Esophagus muscularis mucosa (tissue), 4 donors: Measurements from ENCODE around the gene KBTBD13. TPM values are rescaled to one million over a fixed set of nuclear protein-coding genes. Genes with fewer than 3 reads are reported as not detected.

ENCODE experiments used
- DNase-seq: peaks from one replicate; pipeline ENCODE4 v3.0.0-alpha.2; 2017; ENCODE audit errors: extremely low spot score
- H3K27ac ChIP-seq, 4 donors: fragments of 200-600 bp; sonication (generic); replicated peaks in 1 of 4; 1 replicate in 3 of 4; 2 replicates in 1 of 4; pipeline ENCODE4 v1.5.1; 2016 to 2019; ENCODE audit warnings: mild to moderate bottlenecking in 1 of 4
- H3K27me3 ChIP-seq, 4 donors: fragments of 200-600 bp; sonication (generic); one replicate each; pipeline versions ENCODE4 v1.5.1 to v1.6.0; 2016 to 2019
- H3K36me3 ChIP-seq, 4 donors: fragments of 200-600 bp; sonication (generic); one replicate each; pipeline ENCODE4 v1.5.1; 2016 to 2019
- H3K4me1 ChIP-seq, 4 donors: fragments of 200-600 bp; sonication (generic); one replicate each; pipeline ENCODE4 v1.5.1; 2016 to 2019
- H3K4me3 ChIP-seq, 4 donors: fragments of 200-600 bp; sonication (generic); 1 replicate in 2 of 4; 2 replicates in 2 of 4; pipeline ENCODE4 v1.5.1; 2016 to 2019; ENCODE audit warnings: mild to moderate bottlenecking in 4 of 4, moderate library complexity in 1 of 4
- H3K9me3 ChIP-seq, 4 donors: fragments of 200-600 bp; sonication (generic); 1 replicate in 3 of 4; 2 replicates in 1 of 4; pipeline ENCODE4 v1.5.1; 2016 to 2019
- EP300 ChIP-seq: sonication (generic); formaldehyde crosslinking; IDR thresholded peaks from one replicate; pipeline ENCODE4 v1.6.1; 2017; ENCODE audit warnings: antibody characterized with exemption
- POLR2A ChIP-seq: fragments of 450-650 bp; IDR thresholded peaks from one replicate; pipeline ENCODE4 v1.6.1; 2017; ENCODE audit warnings: antibody characterized with exemption, moderate library complexity, mild to moderate bottlenecking, low read depth
- POLR2AphosphoS5 ChIP-seq, 2 donors: sonication (generic); formaldehyde crosslinking; IDR thresholded peaks; one replicate each; pipeline ENCODE4 v1.6.1; 2017; ENCODE audit warnings: antibody characterized with exemption in 2 of 2
- WGBS: methylation state at CpG from one replicate; pipeline ENCODE4 v1.1.5; 2018; 5-methylcytosine and 5-hydroxymethylcytosine counted together
- intact Hi-C: fragments of 100-400 bp; cut with DNase I; formaldehyde crosslinking; loops from one replicate; pipeline ENCODE4 v1.15.1; 2023
- total RNA-seq, 4 donors: library from RNA; depleted of rRNA; stranded (reverse); fragments of >200 nt; gene quantifications; one replicate each; pipeline versions ENCODE4 v1.1.0 to v1.2.1, GENCODE V29; 2016
- TF ChIP-seq, protein P1 (sequence below), 3 experiments: fragments of 200-600 bp in 2 of 3; fragments of 450-650 bp in 1 of 3; sonication (generic) in 2 of 3; IDR thresholded peaks; one replicate each; pipeline ENCODE4 v1.5.1; 2017 to 2019; ENCODE audit warnings: antibody characterized with exemption in 3 of 3, mild to moderate bottlenecking in 2 of 3, moderate library complexity in 1 of 3

Gene KBTBD13
- total RNA-seq, 4 donors from 2014 or later: 0.17 TPM; not detected in 3

DNA sequence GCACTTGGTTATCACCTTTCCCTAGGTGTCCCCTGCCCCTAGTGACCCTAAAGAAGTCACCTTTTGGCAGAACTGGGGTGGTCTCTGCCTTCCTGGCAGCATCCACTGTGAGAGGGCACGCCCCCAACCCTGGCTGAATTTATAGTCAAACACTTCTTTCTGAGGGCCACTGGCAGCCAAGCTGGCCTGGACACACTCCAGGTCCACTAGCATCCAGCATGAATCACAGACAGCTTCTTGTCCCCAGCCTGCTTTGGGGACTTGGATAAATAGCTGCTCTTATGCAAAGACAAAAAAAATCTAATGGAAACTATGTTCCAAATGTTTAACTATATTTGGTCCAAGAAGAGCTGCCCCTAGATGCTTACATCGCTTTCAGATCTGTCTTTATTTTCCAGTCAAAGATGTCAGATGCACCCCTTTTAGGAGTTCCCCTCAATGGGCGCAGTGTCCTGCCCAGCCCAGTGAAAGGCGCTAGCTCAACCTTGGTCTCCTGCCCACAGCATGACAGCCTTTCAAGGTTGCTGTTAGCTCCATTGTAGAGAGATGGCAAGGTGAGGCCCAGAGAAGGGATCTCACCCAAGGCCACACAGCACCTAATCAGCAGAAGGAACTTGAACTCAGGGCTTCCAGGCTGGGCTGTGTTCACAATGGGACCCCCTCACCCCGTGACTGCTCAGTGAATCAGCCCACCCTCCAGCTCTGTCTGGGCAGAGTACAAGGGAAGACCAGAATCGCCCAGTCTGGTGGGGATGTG lies 15.7 kb upstream of the KBTBD13 start:
- Histone ChIP-seq H3K36me3 (peaks cover 15 to 44% (median 26%) of the 10 kb centered on the region in 4 donors), H3K27me3 (no peaks in the 10 kb centered on the region), H3K4me3 (no peak overlapping the region), H3K9me3 (no peaks in the 10 kb centered on the region), H3K27ac (peak overlapping the region; percentile 95 to 98 (median 96)), H3K4me1 (peaks cover 48 to 100% (median 99%) of the 10 kb centered on the region in 4 donors)
- no peak for DNase-seq
- intact Hi-C loops: no loop called here
- WGBS: 79% methylated on average over 6 of the region's 6 CpGs
- no peak for TF ChIP-seq POLR2A
- TF ChIP-seq, protein P1, sequence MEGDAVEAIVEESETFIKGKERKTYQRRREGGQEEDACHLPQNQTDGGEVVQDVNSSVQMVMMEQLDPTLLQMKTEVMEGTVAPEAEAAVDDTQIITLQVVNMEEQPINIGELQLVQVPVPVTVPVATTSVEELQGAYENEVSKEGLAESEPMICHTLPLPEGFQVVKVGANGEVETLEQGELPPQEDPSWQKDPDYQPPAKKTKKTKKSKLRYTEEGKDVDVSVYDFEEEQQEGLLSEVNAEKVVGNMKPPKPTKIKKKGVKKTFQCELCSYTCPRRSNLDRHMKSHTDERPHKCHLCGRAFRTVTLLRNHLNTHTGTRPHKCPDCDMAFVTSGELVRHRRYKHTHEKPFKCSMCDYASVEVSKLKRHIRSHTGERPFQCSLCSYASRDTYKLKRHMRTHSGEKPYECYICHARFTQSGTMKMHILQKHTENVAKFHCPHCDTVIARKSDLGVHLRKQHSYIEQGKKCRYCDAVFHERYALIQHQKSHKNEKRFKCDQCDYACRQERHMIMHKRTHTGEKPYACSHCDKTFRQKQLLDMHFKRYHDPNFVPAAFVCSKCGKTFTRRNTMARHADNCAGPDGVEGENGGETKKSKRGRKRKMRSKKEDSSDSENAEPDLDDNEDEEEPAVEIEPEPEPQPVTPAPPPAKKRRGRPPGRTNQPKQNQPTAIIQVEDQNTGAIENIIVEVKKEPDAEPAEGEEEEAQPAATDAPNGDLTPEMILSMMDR (IDR thresholded peaks at IDR 0.05): no peak
- no peak for TF ChIP-seq EP300
- TF ChIP-seq POLR2AphosphoS5 (IDR thresholded peaks at IDR 0.05): peak; percentile 28 to 48

DNA sequence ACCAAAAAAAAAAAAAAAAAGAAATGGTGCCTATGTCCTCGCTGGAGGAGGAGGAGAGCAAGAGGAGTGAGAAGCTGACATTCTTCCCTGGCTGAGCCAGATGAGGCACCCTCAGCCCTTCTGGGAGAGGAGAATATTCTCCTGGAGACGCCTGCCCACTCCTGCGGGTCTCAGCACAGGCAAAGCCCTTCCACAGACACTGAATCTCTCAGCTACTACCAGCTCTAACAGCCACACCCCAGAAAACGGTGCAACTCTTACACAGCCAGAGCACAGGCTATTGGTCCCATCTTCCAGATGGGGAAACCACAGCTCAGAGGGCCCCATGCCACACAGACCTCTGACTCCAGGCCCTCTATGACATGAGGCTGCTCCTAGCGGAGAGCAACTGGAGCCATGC lies 14.5 kb upstream of the KBTBD13 start:
- TF ChIP-seq POLR2AphosphoS5 (IDR thresholded peaks at IDR 0.05) (no peak), EP300 (no peak), POLR2A (no peak)
- TF ChIP-seq, protein P1 (IDR thresholded peaks at IDR 0.05): no peak
- peaks cover 50 to 92% (median 89%) of the 10 kb centered on the region in 4 donors for H3K4me1 ChIP-seq
- H3K27ac ChIP-seq: peak overlapping the region; percentile 95 to 98 (median 96)
- peaks cover 15 to 31% (median 23%) of the 10 kb centered on the region in 4 donors for H3K36me3 ChIP-seq
- intact Hi-C loops: no loop called here
- H3K27me3 ChIP-seq: no peaks in the 10 kb centered on the region
- 86% methylated on average over 3 of the region's 5 CpGs for WGBS
- DNase-seq: no peak
- no peak overlapping the region for H3K4me3 ChIP-seq
- H3K9me3 ChIP-seq: no peaks in the 10 kb centered on the region

DNA sequence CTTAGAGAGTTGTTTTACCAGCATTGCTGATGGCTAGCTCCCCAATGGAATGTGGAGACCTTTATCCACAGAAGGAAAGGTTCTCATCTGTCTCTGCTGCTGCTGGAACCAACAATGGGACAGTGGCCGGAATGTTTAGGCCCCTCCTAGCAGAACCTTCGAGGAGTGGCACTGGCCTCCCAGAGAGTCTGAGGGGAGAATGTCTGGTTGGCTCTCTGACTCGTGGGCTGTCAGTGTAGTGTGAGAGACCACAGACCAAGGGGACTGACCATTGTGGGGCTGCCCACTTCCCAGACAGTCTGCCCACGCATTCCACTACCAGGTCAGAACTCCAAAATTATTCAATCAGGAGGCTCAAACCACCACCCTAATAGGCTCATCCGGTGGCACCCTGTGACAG lies 13.8 kb upstream of the KBTBD13 start:
- intact Hi-C loops: no loop called here
- 76% methylated on average over 4 of the region's 5 CpGs for WGBS
- TF ChIP-seq POLR2AphosphoS5 (IDR thresholded peaks at IDR 0.05) (no peak), EP300 (no peak), POLR2A (no peak)
- TF ChIP-seq, protein P1 (IDR thresholded peaks at IDR 0.05): no peak
- H3K27me3 ChIP-seq: no peaks in the 10 kb centered on the region
- H3K4me1 ChIP-seq: peaks cover 50 to 91% (median 86%) of the 10 kb centered on the region in 4 donors
- H3K36me3 ChIP-seq: peaks cover 12 to 25% (median 19%) of the 10 kb centered on the region in 4 donors
- DNase-seq: no peak
- no peaks in the 10 kb centered on the region for H3K9me3 ChIP-seq
- no peak overlapping the region for H3K4me3 ChIP-seq
- H3K27ac ChIP-seq: peak overlapping the region; percentile 95 to 98 (median 96)

DNA sequence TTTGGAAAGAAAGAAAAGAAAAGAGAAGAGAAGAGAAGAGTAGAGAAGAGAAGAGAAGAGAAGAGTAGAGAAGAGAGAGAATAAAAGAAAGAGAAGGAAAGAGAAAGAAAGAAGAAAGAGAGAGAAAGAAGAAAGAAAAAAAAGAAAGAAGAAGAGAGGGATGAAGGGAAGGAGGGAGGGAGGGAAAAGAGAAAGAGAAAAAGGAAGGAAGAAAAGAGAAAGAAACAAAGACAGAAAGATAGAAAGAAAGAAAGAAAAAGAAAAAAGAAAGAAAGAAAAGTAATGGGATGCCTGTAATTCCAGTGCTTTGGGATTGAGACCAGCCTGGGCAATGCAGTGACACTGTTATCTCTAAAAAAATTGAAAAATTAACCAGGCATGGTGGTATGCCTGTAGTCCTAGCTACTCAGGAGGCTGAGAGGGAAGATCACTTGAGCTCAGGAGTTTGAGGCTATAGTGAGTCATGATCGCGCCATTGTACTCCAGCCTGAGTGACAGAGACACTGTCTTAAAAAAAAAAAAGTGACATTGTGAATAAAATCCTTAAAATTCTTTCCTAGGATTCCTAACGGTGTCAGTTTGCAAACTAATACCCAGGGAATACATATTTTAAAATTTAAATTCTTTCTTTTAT lies 10.4 kb upstream of the KBTBD13 start:
- Histone ChIP-seq H3K27me3 (no peaks in the 10 kb centered on the region), H3K36me3 (peaks cover 0 to 4% (median 0%) of the 10 kb centered on the region in 4 donors), H3K9me3 (no peaks in the 10 kb centered on the region), H3K4me3 (peak overlapping the region; percentile 70 to 83 (median 79)), H3K4me1 (peaks cover 68 to 91% (median 87%) of the 10 kb centered on the region in 4 donors), H3K27ac (peak overlapping the region; percentile 95 to 98 (median 96))
- 27% methylated on average over 3 of the region's 3 CpGs for WGBS
- no peak for TF ChIP-seq EP300
- no peak for TF ChIP-seq POLR2AphosphoS5 (IDR thresholded peaks at IDR 0.05)
- TF ChIP-seq POLR2A: no peak
- TF ChIP-seq, protein P1 (IDR thresholded peaks at IDR 0.05): no peak
- intact Hi-C loops: no loop called here
- no peak for DNase-seq
